ENCODE results near the gene WDR81.

GRCh38 chr17:1776328-1776727 lies 51.8 kb downstream of the WDR81 start:
- TF ChIP-seq POLR2AphosphoS5 (IDR thresholded peaks at IDR 0.05; ENCODE audit: borderline replicate concordance, low read depth, low read length) (no peak), EZH2 (IDR thresholded peaks at IDR 0.05) (no peak)

Measured in SK-N-MC (cell line).